GM12892 (cell line): ENCODE measurements around the gene TSPAN5.

ENCODE experiments used
- DNase-seq: peaks from one replicate; pipeline ENCODE4 v3.0.0; 2011; ENCODE audit not compliant: insufficient read length
- FAIRE-seq: peaks from 2 replicates; lab custom pipeline; 2011; peaks lifted over from hg19 to GRCh38; lab: Jason Lieb, UNC
- POLR2A ChIP-seq: IDR thresholded peaks from 2 replicates; pipeline ENCODE4 v1.6.1; 2011; ENCODE audit warnings: low read depth, low read length, control low read depth
- POLR2AphosphoS5 ChIP-seq: IDR thresholded peaks from 2 replicates; pipeline ENCODE4 v1.6.1; 2011; ENCODE audit warnings: low read depth, low read length, control low read depth
- TAF1 ChIP-seq: IDR thresholded peaks from 2 replicates; pipeline ENCODE4 v1.6.1; 2011; ENCODE audit warnings: low read depth, mild to moderate bottlenecking, control low read depth, low read length, borderline replicate concordance

TSPAN5 gene

GRCh38 chr4:98602270-98602669 is 56.1 kb downstream of the TSPAN5 start:
- no peak for DNase-seq
- TF ChIP-seq TAF1: no peak
- TF ChIP-seq POLR2A: no peak
- no peak for TF ChIP-seq POLR2AphosphoS5
- FAIRE-seq: no peak

- no peak for DNase-seq
- no peak for TF ChIP-seq POLR2A
- no peak for TF ChIP-seq POLR2AphosphoS5
- no peak for TF ChIP-seq TAF1
- no peak for FAIRE-seq
These were observed 56.7 kb downstream of the TSPAN5 start for GRCh38 chr4:98601708-98602107.

DNA sequence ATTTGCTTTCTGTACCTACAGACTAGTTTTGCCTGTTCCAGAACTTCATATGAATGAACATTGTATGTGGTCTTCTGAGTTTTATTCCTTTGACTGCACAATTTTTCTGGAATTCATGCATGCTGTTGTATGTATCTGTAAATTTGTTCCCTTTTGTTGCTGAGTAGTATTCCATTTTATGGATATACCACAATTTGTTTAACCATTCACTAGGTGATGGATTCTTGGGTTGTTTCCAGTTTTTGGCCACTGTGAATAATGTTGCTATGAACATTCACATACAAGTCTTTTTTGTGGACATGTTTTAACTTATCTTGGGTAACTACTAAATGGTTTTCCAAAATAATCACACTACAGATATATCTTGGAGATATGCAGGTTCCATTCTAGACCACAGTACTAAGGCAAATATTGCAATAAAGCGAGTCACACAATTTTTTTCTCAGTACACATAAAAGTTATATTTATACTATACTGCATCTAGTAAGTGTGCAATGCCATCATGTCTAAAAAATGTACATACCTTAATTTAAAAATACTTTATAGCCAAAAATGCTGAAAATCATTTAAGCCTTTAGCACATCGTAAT is 58.7 kb downstream of the TSPAN5 start:
- TF ChIP-seq TAF1 (no peak), POLR2A (no peak), POLR2AphosphoS5 (no peak)
- DNase-seq: no peak
- no peak for FAIRE-seq

DNA sequence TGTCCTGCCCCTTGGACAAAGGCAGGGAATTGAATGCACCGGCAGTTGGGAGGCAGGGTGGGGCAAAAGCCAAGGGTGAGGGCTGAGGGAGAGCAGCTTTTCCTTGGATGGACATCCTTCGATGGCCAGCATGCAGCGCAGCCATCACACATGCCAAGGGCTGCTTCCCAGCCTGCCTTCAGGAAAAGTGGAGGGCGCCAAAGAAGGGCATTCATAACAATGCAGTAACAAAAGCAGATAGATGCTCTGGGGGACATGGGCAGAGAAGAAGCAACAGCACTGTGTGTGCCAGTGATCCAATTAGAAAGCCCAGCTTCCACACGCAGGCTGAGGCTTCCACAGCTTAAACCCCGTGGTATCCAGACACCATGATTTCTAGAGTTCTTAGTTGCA is 71.5 kb downstream of the TSPAN5 start:
- DNase-seq (no peak), FAIRE-seq (no peak)
- TF ChIP-seq POLR2AphosphoS5 (no peak), POLR2A (no peak), TAF1 (no peak)

- DNase-seq (no peak), FAIRE-seq (no peak)
- TF ChIP-seq TAF1 (no peak), POLR2A (no peak), POLR2AphosphoS5 (no peak)
These were observed 72.0 kb downstream of the TSPAN5 start for GRCh38 chr4:98586291-98586961.

GRCh38 chr4:98585596-98585995 is 72.8 kb downstream of the TSPAN5 start:
- DNase-seq: no peak
- FAIRE-seq: no peak
- TF ChIP-seq POLR2AphosphoS5 (no peak), POLR2A (no peak), TAF1 (no peak)

DNA sequence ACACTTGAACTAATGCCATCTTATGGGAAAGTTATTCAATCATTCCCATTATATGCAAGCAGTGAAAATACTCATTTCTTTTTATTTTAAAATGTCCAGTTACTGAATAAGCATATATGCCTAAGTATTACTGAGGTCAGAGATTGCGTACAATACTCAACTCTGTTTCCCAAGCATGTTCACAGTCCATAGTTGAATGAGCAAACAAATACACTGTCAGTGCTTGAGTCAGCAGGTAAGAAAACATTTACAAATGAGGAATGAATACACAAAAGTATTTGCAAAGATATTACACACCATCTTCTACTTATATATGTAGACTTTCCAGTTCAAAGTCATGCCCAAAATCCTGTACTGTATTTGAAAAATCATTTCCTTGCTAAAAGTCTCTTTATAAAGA is 74.1 kb downstream of the TSPAN5 start:
- no peak for DNase-seq
- TF ChIP-seq TAF1 (no peak), POLR2A (no peak), POLR2AphosphoS5 (no peak)
- no peak for FAIRE-seq

DNA sequence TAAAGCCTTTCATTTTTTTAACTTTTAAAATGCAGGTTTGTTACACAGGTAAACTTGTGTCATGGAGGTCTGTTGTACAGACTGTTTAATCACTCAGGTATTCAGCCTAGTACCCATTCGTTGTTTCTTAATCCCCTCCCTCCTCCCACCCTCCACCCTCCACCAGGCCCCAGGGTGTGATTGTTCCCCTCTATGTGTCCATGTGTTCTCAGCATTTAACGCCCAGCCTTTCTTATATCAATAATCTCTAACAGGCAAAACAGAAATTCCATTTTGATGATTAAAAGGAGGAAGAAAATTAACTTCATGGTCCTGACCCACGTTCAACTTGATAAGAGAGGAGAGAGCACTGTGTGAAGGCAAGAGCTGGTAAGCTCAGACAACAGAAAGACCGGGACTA is 75.1 kb downstream of the TSPAN5 start:
- no peak for DNase-seq
- TF ChIP-seq POLR2AphosphoS5 (no peak), POLR2A (no peak), TAF1 (no peak)
- FAIRE-seq: no peak

DNA sequence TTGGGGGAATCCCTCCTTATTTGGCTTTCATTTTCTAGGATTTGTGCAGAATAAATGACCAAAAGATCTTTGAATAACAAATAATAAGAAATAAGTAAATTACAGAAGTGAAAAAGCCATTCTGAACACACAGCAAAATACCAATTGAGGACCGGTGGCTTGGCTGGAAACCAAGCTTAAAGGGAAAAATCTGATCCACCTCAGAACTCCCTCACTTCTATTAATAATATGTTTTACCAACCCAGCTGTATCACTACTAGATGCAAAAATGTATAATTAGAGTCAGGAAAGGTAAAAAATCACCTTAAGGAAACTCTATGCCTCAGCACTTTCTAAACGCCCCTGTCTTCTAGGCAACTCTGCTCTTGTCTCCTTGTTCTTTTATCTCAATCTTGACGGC is 77.3 kb downstream of the TSPAN5 start:
- DNase-seq (no peak), FAIRE-seq (no peak)
- no peak for TF ChIP-seq POLR2A

GRCh38 chr4:98577956-98578355 is 80.5 kb downstream of the TSPAN5 start:
- no peak for DNase-seq
- no peak for FAIRE-seq
- no peak for TF ChIP-seq POLR2A

GRCh38 chr4:98574816-98575215 is 83.6 kb downstream of the TSPAN5 start:
- FAIRE-seq (no peak), DNase-seq (no peak)
- TF ChIP-seq POLR2A (no peak), TAF1 (no peak), POLR2AphosphoS5 (no peak)

DNA sequence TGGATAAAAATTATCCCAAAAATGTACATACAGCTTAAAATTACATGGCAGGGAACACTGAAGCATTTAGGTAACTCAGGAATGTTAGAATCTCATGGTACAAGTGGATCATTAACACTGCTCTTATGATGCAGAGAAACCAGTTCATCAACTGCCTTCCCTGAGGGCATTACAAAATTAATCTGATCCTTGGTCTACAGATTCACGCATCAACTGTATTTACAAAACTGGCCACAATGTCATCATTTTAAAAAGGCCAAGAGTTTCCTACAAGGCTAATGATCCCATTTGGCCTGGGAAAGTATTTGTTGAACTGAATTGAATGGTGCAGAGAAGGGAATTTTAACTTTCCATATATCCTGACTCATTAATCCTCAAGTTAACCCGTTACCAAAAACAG is 84.6 kb downstream of the TSPAN5 start:
- TF ChIP-seq POLR2A (no peak), POLR2AphosphoS5 (no peak), TAF1 (no peak)
- DNase-seq: no peak
- no peak for FAIRE-seq
